Bronchus fibroblast of lung (primary cell): ENCODE measurements around the gene FAT4. TPM values are rescaled to one million over a fixed set of nuclear protein-coding genes. Genes with fewer than 3 reads are reported as not detected.

ENCODE experiments used
- total RNA-seq: library from RNA; depleted of rRNA; stranded (reverse); fragments of >200 nt; gene quantifications from 2 replicates; pipeline ENCODE4 v1.2.3, GENCODE V29; 2015

FAT4 gene
- total RNA-seq = 7.9 and 8.0 TPM in 2 replicates

GRCh38 chr4:125314676-125315575 is at the start of gene FAT4:
FAT4 (plus strand) TSS chr4:125314955; CDS start chr4:125316412, 1,457 bp downstream.

